Activated T-helper 1 cell treated with anti-CD3 and anti-CD28 coated beads, Interleukin-12 subunit alpha, Interleukin-12 subunit beta, Interleukin-2, Interleukin-4 antibody, amounts not matched to agents 30 ng/mL and 10 ng/mL and 1 ng/mL, durations not matched to agents 14 hours and 24 hours and 36 hours (primary cell): ENCODE measurements around the gene BBS12. TPM values are rescaled to one million over a fixed set of nuclear protein-coding genes. Genes with fewer than 3 reads are reported as not detected.
"Not testable (repeated sequence)": the region's sequence is repeated elsewhere in the genome, so short reads cannot be mapped to it uniquely, and the experiment has no call there.

ENCODE experiments used
- DNase-seq: peaks from one replicate; pipeline ENCODE4 v3.0.0; 2021; ENCODE audit warnings: low spot score
- H3K27ac Mint-ChIP-seq: one replicate; pipeline ENCODE4 v1.8.0; 2021; ENCODE audit warnings: mild to moderate bottlenecking, mixed read lengths
- H3K27me3 Mint-ChIP-seq: one replicate; pipeline ENCODE4 v1.8.0; 2022; ENCODE audit warnings: mild to moderate bottlenecking, moderate library complexity, mixed read lengths; ENCODE audit not compliant: insufficient read depth
- H3K36me3 Mint-ChIP-seq: one replicate; pipeline ENCODE4 v1.8.0; 2021; ENCODE audit warnings: low read depth, mixed read lengths
- H3K4me1 Mint-ChIP-seq: one replicate; pipeline ENCODE4 v1.8.0; 2021; ENCODE audit warnings: low read depth, mixed read lengths
- H3K4me3 Mint-ChIP-seq: one replicate; pipeline ENCODE4 v1.8.0; 2021; ENCODE audit warnings: mild to moderate bottlenecking, moderate library complexity, mixed read lengths
- H3K9me3 Mint-ChIP-seq: one replicate; pipeline ENCODE4 v1.8.0; 2021; ENCODE audit warnings: mixed read lengths
- intact Hi-C: fragments of 100-400 bp; cut with micrococcal nuclease; formaldehyde crosslinking; loops from one replicate; pipeline ENCODE4 v1.15.1; 2024
- total RNA-seq: library from RNA; stranded (reverse); gene quantifications from 2 replicates; pipeline ENCODE4 v1.2.3, GENCODE V29; 2022

Gene BBS12
- total RNA-seq, 1 donor from 2014 or later, result 4.4 TPM

- Mint-ChIP-seq H3K9me3 (no peaks in the 10 kb centered on the region), H3K27me3 (peaks cover 8% of the 10 kb centered on the region), H3K36me3 (no peaks in the 10 kb centered on the region), H3K4me3 (no peak overlapping the region), H3K27ac (no peak overlapping the region), H3K4me1 (no peaks in the 10 kb centered on the region)
- intact Hi-C loops, result no loop called here
- DNase-seq, result no peak
Observed at GRCh38 chr4:122775039-122775438, 42.5 kb downstream of the BBS12 start.

GRCh38 chr4:122775987-122776836, 43.7 kb downstream of the BBS12 start:
- Mint-ChIP-seq H3K36me3 (no peaks in the 10 kb centered on the region), H3K4me3 (no peak overlapping the region), H3K9me3 (no peaks in the 10 kb centered on the region), H3K27ac (no peak overlapping the region), H3K27me3 (peaks cover 6% of the 10 kb centered on the region), H3K4me1 (no peaks in the 10 kb centered on the region)
- DNase-seq, result no peak
- intact Hi-C loops, result no loop called here

- Mint-ChIP-seq H3K9me3 (no peaks in the 10 kb centered on the region), H3K27ac (no peak overlapping the region), H3K4me3 (no peak overlapping the region), H3K36me3 (no peaks in the 10 kb centered on the region), H3K4me1 (peaks cover 5% of the 10 kb centered on the region), H3K27me3 (peaks cover 9% of the 10 kb centered on the region)
- intact Hi-C loops, result no loop called here
- no peak for DNase-seq
Observed at GRCh38 chr4:122776916-122777315, 44.4 kb downstream of the BBS12 start.

GRCh38 chr4:122777846-122778673, 45.6 kb downstream of the BBS12 start:
- DNase-seq, result no peak
- intact Hi-C loops, result no loop called here
- Mint-ChIP-seq H3K9me3 (no peaks in the 10 kb centered on the region), H3K27me3 (peaks cover 9% of the 10 kb centered on the region), H3K36me3 (no peaks in the 10 kb centered on the region), H3K4me3 (no peak overlapping the region), H3K4me1 (peaks cover 5% of the 10 kb centered on the region), H3K27ac (no peak overlapping the region)

GRCh38 chr4:122781486-122781885, 49.0 kb downstream of the BBS12 start:
- H3K36me3 Mint-ChIP-seq, result peaks cover 2% of the 10 kb centered on the region
- intact Hi-C loops, result no loop called here
- H3K4me3 Mint-ChIP-seq, result no peak overlapping the region
- peaks cover 38% of the 10 kb centered on the region for H3K4me1 Mint-ChIP-seq
- no peak overlapping the region for H3K27ac Mint-ChIP-seq
- peaks cover 5% of the 10 kb centered on the region for H3K9me3 Mint-ChIP-seq
- H3K27me3 Mint-ChIP-seq, result peaks cover 14% of the 10 kb centered on the region
- no peak for DNase-seq

- peak overlapping the region; percentile 13 for H3K4me3 Mint-ChIP-seq
- DNase-seq, result no peak
- intact Hi-C loops, result no loop called here
- peaks cover 11% of the 10 kb centered on the region for H3K27me3 Mint-ChIP-seq
- H3K27ac Mint-ChIP-seq, result no peak overlapping the region
- peaks cover 2% of the 10 kb centered on the region for H3K36me3 Mint-ChIP-seq
- peaks cover 40% of the 10 kb centered on the region for H3K4me1 Mint-ChIP-seq
- H3K9me3 Mint-ChIP-seq, result peaks cover 5% of the 10 kb centered on the region
Observed at GRCh38 chr4:122783301-122784215, 51.1 kb downstream of the BBS12 start.

GRCh38 chr4:122784261-122784660, 51.8 kb downstream of the BBS12 start:
- H3K4me3 Mint-ChIP-seq, result no peak overlapping the region
- peaks cover 5% of the 10 kb centered on the region for H3K9me3 Mint-ChIP-seq
- intact Hi-C loops, result no loop called here
- peaks cover 2% of the 10 kb centered on the region for H3K36me3 Mint-ChIP-seq
- no peak for DNase-seq
- peaks cover 40% of the 10 kb centered on the region for H3K4me1 Mint-ChIP-seq
- H3K27ac Mint-ChIP-seq, result no peak overlapping the region
- peaks cover 11% of the 10 kb centered on the region for H3K27me3 Mint-ChIP-seq

GRCh38 chr4:122785099-122785498, 52.6 kb downstream of the BBS12 start:
- DNase-seq, result no peak
- H3K27ac Mint-ChIP-seq, result peak overlapping the region; percentile 87
- H3K27me3 Mint-ChIP-seq, result peaks cover 11% of the 10 kb centered on the region
- peaks cover 5% of the 10 kb centered on the region for H3K9me3 Mint-ChIP-seq
- peaks cover 40% of the 10 kb centered on the region for H3K4me1 Mint-ChIP-seq
- intact Hi-C loops, result no loop called here
- peak overlapping the region; percentile 17 for H3K4me3 Mint-ChIP-seq
- peaks cover 2% of the 10 kb centered on the region for H3K36me3 Mint-ChIP-seq

- intact Hi-C loops, result loop anchor here (1.0 to 2.0 kb wide), 5 partner anchors 21 to 124 kb away; no protein-coding TSS in a partner anchor
- H3K9me3 Mint-ChIP-seq, H3K4me3 Mint-ChIP-seq, DNase-seq, H3K36me3 Mint-ChIP-seq: not testable (repeated sequence)
- Mint-ChIP-seq H3K4me1 (peaks cover 40% of the 10 kb centered on the region), H3K27me3 (peaks cover 11% of the 10 kb centered on the region), H3K27ac (peak overlapping the region; percentile 87)
Observed at GRCh38 chr4:122786296-122786695, 53.8 kb downstream of the BBS12 start.

- H3K27me3 Mint-ChIP-seq, H3K4me3 Mint-ChIP-seq: not testable (repeated sequence)
- intact Hi-C loops, result loop anchor here (1.0 to 2.0 kb wide), 5 partner anchors 20 to 125 kb away; no protein-coding TSS in a partner anchor
Observed at GRCh38 chr4:122786920-122787319, 54.4 kb downstream of the BBS12 start.

GRCh38 chr4:122787940-122788339, 55.4 kb downstream of the BBS12 start:
- intact Hi-C loops, result loop anchor here (2.0 kb wide), 1 partner anchor 19 kb away; no protein-coding TSS in a partner anchor
- H3K36me3 Mint-ChIP-seq, result peaks cover 2% of the 10 kb centered on the region
- no peak overlapping the region for H3K4me3 Mint-ChIP-seq
- peaks cover 8% of the 10 kb centered on the region for H3K27me3 Mint-ChIP-seq
- H3K4me1 Mint-ChIP-seq, result peaks cover 35% of the 10 kb centered on the region
- peaks cover 5% of the 10 kb centered on the region for H3K9me3 Mint-ChIP-seq
- no peak for DNase-seq
- H3K27ac Mint-ChIP-seq, result no peak overlapping the region

More at GRCh38 chr4:122786920-122787319, 54.4 kb downstream of the BBS12 start:
- H3K36me3 Mint-ChIP-seq, DNase-seq, H3K9me3 Mint-ChIP-seq, H3K27ac Mint-ChIP-seq: not testable (repeated sequence)
- H3K4me1 Mint-ChIP-seq, result peaks cover 35% of the 10 kb centered on the region

- no peak for DNase-seq
- Mint-ChIP-seq H3K27ac (no peak overlapping the region), H3K9me3 (peaks cover 5% of the 10 kb centered on the region), H3K27me3 (peaks cover 3% of the 10 kb centered on the region), H3K4me1 (peaks cover 27% of the 10 kb centered on the region), H3K36me3 (peaks cover 2% of the 10 kb centered on the region), H3K4me3 (no peak overlapping the region)
- intact Hi-C loops, result no loop called here
Observed at GRCh38 chr4:122788935-122789334, 56.4 kb downstream of the BBS12 start.
